Fibroblast of villous mesenchyme (primary cell): ENCODE measurements around the gene STK36. TPM values are rescaled to one million over a fixed set of nuclear protein-coding genes. Genes with fewer than 3 reads are reported as not detected.

Experiments used
- DNase-seq: peaks from one replicate; pipeline ENCODE4 v3.0.0-alpha.2; 2010; ENCODE audit warnings: low read depth
- H3K4me3 ChIP-seq: 2 replicates; pipeline ENCODE4 v1.5.1; 2011; ENCODE audit warnings: low read depth, mild to moderate bottlenecking, low read length
- CTCF ChIP-seq: IDR thresholded peaks from 2 replicates; pipeline ENCODE4 v1.5.1; 2012; ENCODE audit warnings: low read depth, mild to moderate bottlenecking, low read length; ENCODE audit not compliant: insufficient read depth
- total RNA-seq: library from RNA; depleted of rRNA; stranded (reverse); fragments of >200 nt; gene quantifications from 2 replicates; pipeline ENCODE4 v1.2.3, GENCODE V29; 2012

The STK36 gene
- total RNA-seq, 1 donor: 23.7 TPM

DNA sequence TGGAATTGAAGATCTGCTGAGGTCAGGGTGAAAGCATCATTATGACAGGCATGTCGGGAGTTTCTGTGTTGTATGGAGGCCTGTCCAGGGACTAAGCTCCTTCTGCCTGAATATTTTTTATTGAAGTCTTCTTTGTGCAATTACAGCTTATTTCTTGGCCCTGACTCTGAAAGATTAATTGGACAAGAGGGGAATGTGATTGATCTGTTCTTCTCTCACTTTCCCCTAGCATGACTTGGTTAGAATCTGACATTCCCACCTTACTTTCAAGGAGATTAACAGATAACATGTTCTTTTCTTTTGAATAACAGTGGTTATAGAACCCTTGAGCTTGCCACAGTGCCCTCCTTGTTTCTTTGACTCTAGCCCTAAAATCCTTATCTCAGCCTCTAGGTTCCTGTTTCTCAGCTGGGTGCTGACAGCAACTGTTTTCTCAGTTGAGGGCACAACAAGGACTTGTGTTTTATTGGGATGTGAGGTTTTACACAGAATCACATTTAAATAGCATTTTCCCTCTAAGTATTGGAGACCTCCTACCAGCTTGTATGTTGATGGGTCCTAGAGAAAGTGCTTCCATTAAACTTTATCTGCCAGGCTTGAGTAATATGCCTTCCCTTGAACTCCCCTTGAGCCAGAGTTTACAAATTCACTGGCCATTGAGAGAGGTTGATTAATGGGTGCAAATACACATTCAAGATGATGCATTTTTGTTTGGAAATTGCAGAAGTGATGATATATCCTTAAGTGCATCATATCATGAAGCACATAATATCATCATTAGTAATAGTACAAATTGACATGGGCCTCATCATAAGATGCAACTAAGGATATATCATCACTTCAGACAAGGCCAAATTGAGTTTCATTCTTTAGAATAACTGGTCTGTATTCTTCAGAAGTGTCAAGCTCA is 51.2 kb downstream of the STK36 start:
- H3K4me3 ChIP-seq: no peak overlapping the region
- DNase-seq: no peak
- TF ChIP-seq CTCF: no peak

- TF ChIP-seq CTCF: no peak
These were observed 54.2 kb downstream of the STK36 start for GRCh38 chr2:218726004-218726574.

DNA sequence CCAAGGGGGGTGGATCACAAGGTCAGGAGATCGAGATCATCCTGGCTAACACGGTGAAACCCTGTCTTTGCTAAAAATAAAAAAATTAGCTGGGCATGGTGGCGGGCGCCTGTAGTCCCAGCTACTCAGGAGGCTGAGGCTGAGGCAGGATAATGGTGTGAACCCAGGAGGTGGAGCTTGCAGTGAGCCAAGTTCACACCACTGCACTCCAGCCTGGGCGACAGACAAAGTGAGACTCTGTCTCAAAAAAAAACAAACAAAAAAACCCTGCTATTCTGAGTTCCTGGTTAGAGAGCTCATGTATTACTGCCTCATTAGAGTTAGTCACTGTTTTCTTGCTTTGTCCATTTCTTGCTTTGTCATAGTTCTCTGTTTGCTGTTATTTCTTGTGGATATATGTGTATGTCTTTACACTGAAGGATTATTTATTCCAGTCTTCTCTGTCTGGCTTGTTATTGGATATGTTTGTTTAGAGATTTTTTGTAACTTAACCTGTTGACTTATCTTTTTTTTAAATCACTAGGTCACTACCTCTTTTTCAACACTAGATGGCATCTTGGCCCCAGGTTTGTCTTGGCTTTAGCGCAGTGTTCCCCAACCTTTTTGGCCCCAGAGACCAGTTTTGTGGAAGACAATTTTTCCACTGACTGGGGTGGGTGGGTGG is 55.7 kb downstream of the STK36 start:
- DNase-seq: peak; percentile 41
- H3K4me3 ChIP-seq: no peak overlapping the region
- TF ChIP-seq CTCF: peak; percentile 48

More at GRCh38 chr2:218726004-218726574, 54.2 kb downstream of the STK36 start:
- H3K4me3 ChIP-seq: no peak overlapping the region
- DNase-seq: no peak

GRCh38 chr2:218729640-218730039 is 57.8 kb downstream of the STK36 start:
- DNase-seq: no peak
- TF ChIP-seq CTCF: no peak
- H3K4me3 ChIP-seq: no peak overlapping the region

- H3K4me3 ChIP-seq: no peak overlapping the region
- no peak for DNase-seq
- no peak for TF ChIP-seq CTCF
These were observed 60.3 kb downstream of the STK36 start for GRCh38 chr2:218732052-218732760.

DNA sequence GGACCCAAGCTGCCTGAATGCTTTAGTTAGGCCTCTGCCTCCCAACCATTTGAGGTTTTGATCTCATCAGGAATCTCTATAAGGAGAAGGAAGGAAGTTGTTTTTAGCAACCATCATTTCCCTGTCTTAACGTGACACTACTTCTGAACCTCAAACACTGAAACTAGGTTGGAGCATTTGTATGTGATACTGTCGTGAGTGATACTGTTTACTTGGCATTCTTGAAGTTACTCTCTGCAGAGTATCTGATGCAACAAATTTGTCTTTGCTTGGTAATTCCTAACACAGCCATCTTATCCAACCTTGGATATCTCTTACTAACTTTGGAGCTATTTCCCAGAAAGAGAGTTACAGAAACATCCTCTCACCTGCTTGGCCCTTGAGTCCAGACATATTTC is 60.9 kb downstream of the STK36 start:
- no peak for TF ChIP-seq CTCF
- DNase-seq: peak; percentile 24
- H3K4me3 ChIP-seq: no peak overlapping the region
